HepG2 (cell line): ENCODE measurements around the gene EIF3A. TPM values are rescaled to one million over a fixed set of nuclear protein-coding genes. Genes with fewer than 3 reads are reported as not detected.

Source experiments
- ARHGAP35 ChIP-seq: sonication (generic); formaldehyde crosslinking; IDR thresholded peaks from 2 replicates; pipeline ENCODE4 v1.9.0; 2022; ENCODE audit warnings: mild to moderate bottlenecking, inconsistent platforms, moderate library complexity, missing genetic modification reagents, borderline replicate concordance
- CBX1 ChIP-seq: IDR thresholded peaks from one replicate; pipeline ENCODE4 v1.6.1; 2016; ENCODE audit warnings: antibody characterized with exemption, low read depth
- ELF4 ChIP-seq: sonication (generic); formaldehyde crosslinking; IDR thresholded peaks from 2 replicates; pipeline ENCODE4 v1.5.0; 2020; ENCODE audit warnings: missing genetic modification reagents, mild to moderate bottlenecking, moderate library complexity, borderline replicate concordance
- FOSL1 ChIP-seq: sonication (generic); formaldehyde crosslinking; IDR thresholded peaks from 2 replicates; pipeline ENCODE4 v1.9.0; 2021; ENCODE audit warnings: missing genetic modification reagents, borderline replicate concordance
- HMGXB4 ChIP-seq, 2 experiments: sonication (generic) in 1 of 2; formaldehyde crosslinking in 1 of 2; IDR thresholded peaks; 2 replicates each; pipeline versions ENCODE4 v1.4.0 to v1.6.1; 2018 to 2020; ENCODE audit warnings: missing genetic modification reagents in 2 of 2, borderline replicate concordance in 1 of 2, low read depth in 1 of 2, mild to moderate bottlenecking in 1 of 2, missing biosample characterization in 1 of 2
- KDM3A ChIP-seq: IDR thresholded peaks from 2 replicates; pipeline ENCODE4 v1.6.1; 2018; ENCODE audit warnings: low read depth, missing compliant biosample characterization
- KMT2B ChIP-seq: IDR thresholded peaks from 2 replicates; pipeline ENCODE4 v1.6.1; 2016; ENCODE audit warnings: missing genetic modification reagents, missing compliant biosample characterization
- NR3C1 ChIP-seq: sonication (generic); formaldehyde crosslinking; IDR thresholded peaks from 2 replicates; pipeline ENCODE4 v1.4.0; 2020; ENCODE audit warnings: missing genetic modification reagents
- NRL ChIP-seq: sonication (generic); formaldehyde crosslinking; IDR thresholded peaks from 2 replicates; pipeline ENCODE4 v1.5.0; 2020; ENCODE audit warnings: missing genetic modification reagents, mild to moderate bottlenecking, moderate library complexity, borderline replicate concordance
- ZBTB44 ChIP-seq: sonication (generic); formaldehyde crosslinking; IDR thresholded peaks from 2 replicates; pipeline ENCODE4 v1.4.0; 2020; ENCODE audit warnings: missing genetic modification reagents
- ZKSCAN8 ChIP-seq: IDR thresholded peaks from 2 replicates; pipeline ENCODE4 v1.6.1; 2016; ENCODE audit warnings: borderline replicate concordance, missing genetic modification reagents, missing compliant biosample characterization
- ZNF10 ChIP-seq: sonication (generic); formaldehyde crosslinking; IDR thresholded peaks from 2 replicates; pipeline ENCODE4 v1.4.0; 2020; ENCODE audit warnings: mild to moderate bottlenecking, low read depth, missing genetic modification reagents, borderline replicate concordance
- ZNF263 ChIP-seq: sonication (generic); formaldehyde crosslinking; IDR thresholded peaks from 2 replicates; pipeline ENCODE4 v1.4.0; 2020; ENCODE audit warnings: missing genetic modification reagents
- ZNF431 ChIP-seq: sonication (generic); formaldehyde crosslinking; IDR thresholded peaks from 2 replicates; pipeline ENCODE4 v1.9.0; 2022; ENCODE audit warnings: missing genetic modification reagents, low read depth, mild to moderate bottlenecking, borderline replicate concordance
- ZNF44 ChIP-seq: sonication (generic); formaldehyde crosslinking; IDR thresholded peaks from 2 replicates; pipeline ENCODE4 v1.5.1; 2020; ENCODE audit warnings: mild to moderate bottlenecking, missing genetic modification reagents
- ZNF446 ChIP-seq: sonication (generic); formaldehyde crosslinking; IDR thresholded peaks from 2 replicates; pipeline ENCODE4 v1.5.0; 2020; ENCODE audit warnings: mild to moderate bottlenecking, missing genetic modification reagents
- ZNF557 ChIP-seq: sonication (generic); formaldehyde crosslinking; IDR thresholded peaks from 2 replicates; pipeline ENCODE4 v1.4.0; 2020; ENCODE audit warnings: missing genetic modification reagents
- ZNF564 ChIP-seq: sonication (generic); formaldehyde crosslinking; IDR thresholded peaks from 2 replicates; pipeline ENCODE4 v1.8.1; 2023; ENCODE audit warnings: mild to moderate bottlenecking, missing genetic modification reagents
- ZNF567 ChIP-seq: sonication (generic); formaldehyde crosslinking; IDR thresholded peaks from 2 replicates; pipeline ENCODE4 v1.8.1; 2023; ENCODE audit warnings: mild to moderate bottlenecking, missing genetic modification reagents, borderline replicate concordance
- ZNF577 ChIP-seq: sonication (generic); formaldehyde crosslinking; IDR thresholded peaks from 2 replicates; pipeline ENCODE4 v1.4.0; 2020; ENCODE audit warnings: mild to moderate bottlenecking, low read depth, missing genetic modification reagents, borderline replicate concordance
- ZNF784 ChIP-seq: sonication (generic); formaldehyde crosslinking; IDR thresholded peaks from 2 replicates; pipeline ENCODE4 v1.5.1; 2020; ENCODE audit warnings: missing genetic modification reagents, mild to moderate bottlenecking, borderline replicate concordance
- polyA plus RNA-seq, 8 experiments: library from polyadenylated mRNA; depleted of rRNA in 3 of 8; stranded (reverse) in 7 of 8; unstranded in 1 of 8; fragments of >200 nt; fragmentation: Illumina TruSeq in 4 of 8; extraction: Trizol in 4 of 8; gene quantifications; 2 replicates each; pipeline versions ENCODE4 v1.2.1 to v1.2.3, GENCODE V29; 2011 to 2016; ENCODE audit warnings: low read depth in 4 of 8, missing spikeins in 1 of 8, mixed read lengths in 1 of 8; ENCODE audit not compliant: insufficient read depth in 1 of 8
- total RNA-seq, 5 experiments: library from RNA; depleted of rRNA; stranded (reverse); fragments of >200 nt; fragmentation: Illumina TruSeq; extraction: Trizol; gene quantifications; 2 replicates each; pipeline ENCODE4 v1.2.3, GENCODE V29; 2016; ENCODE audit warnings: low read depth in 1 of 5

Gene EIF3A
- total and polyA plus RNA-seq, 2 of the 13 experiments (the other 11 are each of a cell fraction or from before 2014, with no cell fraction given): 25.6 to 117 TPM

- peak; percentile 44; the same call in 1 of the 2 replicates for TF ChIP-seq KDM3A (CRISPR knock-in tag)
- TF ChIP-seq CBX1: no peak
- TF ChIP-seq NRL (CRISPR knock-in tag): no peak
- no peak for TF ChIP-seq ZNF10 (CRISPR knock-in tag)
- no peak for TF ChIP-seq ZNF431 (CRISPR knock-in tag)
- TF ChIP-seq ZNF784 (CRISPR knock-in tag): peak; percentile 5; the same call in 1 of the 2 replicates
- TF ChIP-seq ZNF44 (CRISPR knock-in tag): no peak
- no peak for TF ChIP-seq NR3C1 (CRISPR knock-in tag)
- no peak for TF ChIP-seq ZNF567 (CRISPR knock-in tag)
- TF ChIP-seq ZNF446 (CRISPR knock-in tag): no peak
- no peak for TF ChIP-seq ZNF557 (CRISPR knock-in tag)
- TF ChIP-seq ZBTB44 (CRISPR knock-in tag): no peak
- peak; percentile 88; the same call in 1 of the 2 replicates for TF ChIP-seq FOSL1
- peak in 1 of 2 experiments; percentile 18; a peak in 2 of 4 replicates for TF ChIP-seq HMGXB4 (CRISPR knock-in tag; IDR thresholded peaks at IDR 0.05; ENCODE audit: borderline replicate concordance in 1 of 2, low read depth in 1 of 2)
- TF ChIP-seq ARHGAP35 (CRISPR knock-in tag): no peak
- no peak for TF ChIP-seq ZNF577 (CRISPR knock-in tag)
- no peak for TF ChIP-seq ZNF564 (CRISPR knock-in tag)
- peak; percentile 73; the same call in 1 of the 2 replicates for TF ChIP-seq ZKSCAN8 (CRISPR knock-in tag)
- no peak for TF ChIP-seq KMT2B (CRISPR knock-in tag)
- no peak for TF ChIP-seq ZNF263 (CRISPR knock-in tag)
- peak; percentile 72; the same call in 1 of the 2 replicates for TF ChIP-seq ELF4
Observed at GRCh38 chr10:119113751-119114732, 33.4 kb upstream of the EIF3A start (continued).
